H9 (cell line): ENCODE measurements around the gene ISYNA1. TPM values are rescaled to one million over a fixed set of nuclear protein-coding genes. Genes with fewer than 3 reads are reported as not detected.
"Not testable (repeated sequence)": the region's sequence is repeated elsewhere in the genome, so short reads cannot be mapped to it uniquely, and the experiment has no call there.

Experiments
- DNase-seq: peaks from one replicate; pipeline ENCODE4 v3.0.0-alpha.2; 2017
- H2AFZ ChIP-seq: one replicate; pipeline ENCODE4 v1.6.1; 2013; ENCODE audit warnings: mild to moderate bottlenecking, low read length, control low read depth, moderate library complexity
- H2AK5ac ChIP-seq: 2 replicates; pipeline ENCODE4 v1.6.1; 2013; ENCODE audit warnings: low read length, control low read depth, mixed read lengths; ENCODE audit not compliant: insufficient read length
- H2BK120ac ChIP-seq: one replicate; pipeline ENCODE4 v1.6.1; 2013; ENCODE audit warnings: low read depth, mild to moderate bottlenecking, low read length, control low read depth, inconsistent platforms; ENCODE audit not compliant: poor library complexity, severe bottlenecking
- H2BK12ac ChIP-seq: 2 replicates; pipeline ENCODE4 v1.6.1; 2013; ENCODE audit warnings: low read length, control low read depth, mixed read lengths, low read depth; ENCODE audit not compliant: insufficient read length
- H2BK15ac ChIP-seq: 2 replicates; pipeline ENCODE4 v1.6.1; 2013; ENCODE audit warnings: low read depth, low read length, control low read depth
- H2BK20ac ChIP-seq: one replicate; pipeline ENCODE4 v1.6.1; 2013; ENCODE audit warnings: low read depth, mild to moderate bottlenecking, low read length, control low read depth, inconsistent platforms; ENCODE audit not compliant: poor library complexity, severe bottlenecking
- H2BK5ac ChIP-seq: 2 replicates; pipeline ENCODE4 v1.6.1; 2013; ENCODE audit warnings: low read length, control low read depth, mixed read lengths; ENCODE audit not compliant: insufficient read length
- H3K14ac ChIP-seq: 2 replicates; pipeline ENCODE4 v1.6.1; 2013; ENCODE audit warnings: low read length, control low read depth; ENCODE audit not compliant: insufficient read depth
- H3K18ac ChIP-seq: 2 replicates; pipeline ENCODE4 v1.6.1; 2013; ENCODE audit warnings: low read depth, mild to moderate bottlenecking, mixed read lengths, low read length, control low read depth; ENCODE audit not compliant: insufficient read length
- H3K23ac ChIP-seq: 2 replicates; pipeline ENCODE4 v1.6.1; 2013; ENCODE audit warnings: low read length, control low read depth, mixed read lengths, low read depth; ENCODE audit not compliant: insufficient read length
- H3K23me2 ChIP-seq: 2 replicates; pipeline ENCODE4 v1.6.1; 2013; ENCODE audit warnings: low read depth, mild to moderate bottlenecking, mixed read lengths, low read length, control low read depth; ENCODE audit not compliant: insufficient read length, poor library complexity, severe bottlenecking
- H3K27ac ChIP-seq: 2 replicates; pipeline ENCODE4 v1.5.1; 2013; ENCODE audit warnings: low read length, control low read depth, mixed read lengths, low read depth; ENCODE audit not compliant: insufficient read length
- H3K27me3 ChIP-seq: 2 replicates; pipeline ENCODE4 v1.6.1; 2013; ENCODE audit warnings: low read length, control low read depth, inconsistent platforms; ENCODE audit not compliant: insufficient read depth
- H3K4ac ChIP-seq: 2 replicates; pipeline ENCODE4 v1.6.1; 2013; ENCODE audit warnings: low read depth, mild to moderate bottlenecking, control low read depth, inconsistent platforms, low read length, moderate library complexity
- H3K4me1 ChIP-seq: 2 replicates; pipeline ENCODE4 v1.6.1; 2013; ENCODE audit warnings: low read length, control low read depth, inconsistent platforms; ENCODE audit not compliant: insufficient read depth
- H3K4me2 ChIP-seq: 2 replicates; pipeline ENCODE4 v1.6.1; 2013; ENCODE audit warnings: low read length, control low read depth, mixed read lengths; ENCODE audit not compliant: insufficient read length, insufficient read depth
- H3K56ac ChIP-seq: 2 replicates; pipeline ENCODE4 v1.6.1; 2013; ENCODE audit warnings: low read depth, mild to moderate bottlenecking, mixed read lengths, low read length, control low read depth; ENCODE audit not compliant: insufficient read length
- H3K79me1 ChIP-seq: 2 replicates; pipeline ENCODE4 v1.6.1; 2013; ENCODE audit warnings: low read depth, mild to moderate bottlenecking, moderate library complexity, low read length, control low read depth, inconsistent platforms; ENCODE audit not compliant: insufficient read depth, poor library complexity, severe bottlenecking
- H3K79me2 ChIP-seq: 2 replicates; pipeline ENCODE4 v1.6.1; 2013; ENCODE audit warnings: low read length, control low read depth, inconsistent platforms; ENCODE audit not compliant: insufficient read depth
- H3K9ac ChIP-seq: 2 replicates; pipeline ENCODE4 v1.6.1; 2013; ENCODE audit warnings: low read length, control low read depth, mixed read lengths; ENCODE audit not compliant: insufficient read length; ENCODE audit errors: extremely low read depth
- H3K9me3 ChIP-seq: one replicate; pipeline ENCODE4 v1.6.1; 2013; ENCODE audit warnings: low read depth, low read length, inconsistent platforms; ENCODE audit not compliant: control insufficient read depth
- H3T11ph ChIP-seq: one replicate; pipeline ENCODE4 v1.6.1; 2013; ENCODE audit warnings: mild to moderate bottlenecking, low read length, control low read depth, inconsistent platforms
- H4K20me1 ChIP-seq: one replicate; pipeline ENCODE4 v1.6.1; 2013; ENCODE audit not compliant: control insufficient read depth, insufficient read length, insufficient read depth
- H4K5ac ChIP-seq: 2 replicates; pipeline ENCODE4 v1.6.1; 2013; ENCODE audit warnings: low read depth, mild to moderate bottlenecking, mixed read lengths, low read length, control low read depth; ENCODE audit not compliant: insufficient read length
- H4K8ac ChIP-seq: replicated peaks from 2 replicates; pipeline ENCODE4 v1.6.1; 2013; ENCODE audit warnings: low read length, control low read depth, mixed read lengths, low read depth; ENCODE audit not compliant: insufficient read length
- H4K91ac ChIP-seq: 2 replicates; pipeline ENCODE4 v1.6.1; 2013; ENCODE audit warnings: low read depth, mild to moderate bottlenecking, moderate library complexity, mixed read lengths, low read length, control low read depth; ENCODE audit not compliant: insufficient read length
- H3K27ac Mint-ChIP-seq, 3 experiments: 2 replicates in 2 of 3; 3 replicates in 1 of 3; pipeline ENCODE4 v1.8.0; 2020 to 2021; ENCODE audit warnings: mixed read lengths in 3 of 3, mild to moderate bottlenecking in 1 of 3, moderate library complexity in 1 of 3
- H3K27me3 Mint-ChIP-seq: 2 replicates; pipeline ENCODE4 v1.8.0; 2021; ENCODE audit warnings: low read depth, mild to moderate bottlenecking, moderate library complexity, mixed read lengths
- H3K36me3 Mint-ChIP-seq, 3 experiments: 2 replicates in 2 of 3; 3 replicates in 1 of 3; pipeline ENCODE4 v1.8.0; 2020 to 2021; ENCODE audit warnings: low read depth in 3 of 3, mixed read lengths in 3 of 3; ENCODE audit not compliant: insufficient read depth in 1 of 3
- H3K4me1 Mint-ChIP-seq, 2 experiments: 2 replicates each; pipeline ENCODE4 v1.8.0; 2020; ENCODE audit warnings: mixed read lengths in 2 of 2
- H3K4me3 Mint-ChIP-seq, 2 experiments: 2 replicates in 1 of 2; 3 replicates in 1 of 2; pipeline ENCODE4 v1.8.0; 2020 to 2021; ENCODE audit warnings: mild to moderate bottlenecking in 2 of 2, mixed read lengths in 2 of 2, moderate library complexity in 1 of 2
- H3K9me3 Mint-ChIP-seq, 2 experiments: 2 replicates in 1 of 2; 3 replicates in 1 of 2; pipeline ENCODE4 v1.8.0; 2020; ENCODE audit warnings: mild to moderate bottlenecking in 2 of 2, mixed read lengths in 2 of 2, moderate library complexity in 1 of 2
- WGBS: extraction: QIAGEN DNeasy Blood & Tissue Kit; methylation state at CpG from one replicate; pipeline ENCODE4 v1.1.7; 2013; ENCODE audit warnings: missing lambda C conversion rate, low lambda C conversion rate, mixed read lengths; ENCODE audit not compliant: insufficient read length; ENCODE audit errors: extremely low coverage; 5-methylcytosine and 5-hydroxymethylcytosine counted together
- total RNA-seq: library from RNA; stranded (reverse); gene quantifications from 2 replicates; pipeline ENCODE4 v1.2.1, GENCODE V29; 2021

The ISYNA1 gene
- total RNA-seq, 1 experiment from 2014 or later: 241 TPM

GRCh38 chr19:18402455-18403248 is 35.3 kb downstream of the ISYNA1 start:
- not testable (repeated sequence) for H2AK5ac ChIP-seq, H3K14ac ChIP-seq, H3K4me1 Mint-ChIP-seq, H2BK12ac ChIP-seq, H3K9me3 ChIP-seq, H4K5ac ChIP-seq, H3K4me3 Mint-ChIP-seq, H3K56ac ChIP-seq, H2BK5ac ChIP-seq, H2BK20ac ChIP-seq, H3K79me2 ChIP-seq, H4K8ac ChIP-seq, H3K4me2 ChIP-seq, H3K23ac ChIP-seq, H3K36me3 Mint-ChIP-seq, H3K27me3 ChIP-seq, H3K4ac ChIP-seq, H2BK120ac ChIP-seq, H3K4me1 ChIP-seq, H3K9me3 Mint-ChIP-seq, H3K9ac ChIP-seq, DNase-seq, H3K18ac ChIP-seq, H3K79me1 ChIP-seq, H4K91ac ChIP-seq, H2BK15ac ChIP-seq, H4K20me1 ChIP-seq, H3K23me2 ChIP-seq, H3K27ac ChIP-seq, H3T11ph ChIP-seq, H2AFZ ChIP-seq
- no CpG with 5 or more reads among the region's 18 CpGs for WGBS
- Mint-ChIP-seq H3K27me3 (peaks cover 14% of the 10 kb centered on the region), H3K27ac (0 out of 7 replicates have a peak overlapping the region, but pooled peaks of 1 of the 3 experiments have one; percentile 17)
